GM19395 (cell line): ENCODE data around the gene TBK1.
"Not testable (repeated sequence)": the region's sequence is repeated elsewhere in the genome, so short reads cannot be mapped to it uniquely, and the experiment has no call there.

Source experiments
- ATAC-seq: cut with Tn5 transposase; IDR thresholded peaks from one replicate; pipeline ENCODE4 v1.9.1; 2021; ENCODE audit warnings: mild to moderate bottlenecking, moderate library complexity; ENCODE audit not compliant: unreplicated experiment

The TBK1 gene

DNA sequence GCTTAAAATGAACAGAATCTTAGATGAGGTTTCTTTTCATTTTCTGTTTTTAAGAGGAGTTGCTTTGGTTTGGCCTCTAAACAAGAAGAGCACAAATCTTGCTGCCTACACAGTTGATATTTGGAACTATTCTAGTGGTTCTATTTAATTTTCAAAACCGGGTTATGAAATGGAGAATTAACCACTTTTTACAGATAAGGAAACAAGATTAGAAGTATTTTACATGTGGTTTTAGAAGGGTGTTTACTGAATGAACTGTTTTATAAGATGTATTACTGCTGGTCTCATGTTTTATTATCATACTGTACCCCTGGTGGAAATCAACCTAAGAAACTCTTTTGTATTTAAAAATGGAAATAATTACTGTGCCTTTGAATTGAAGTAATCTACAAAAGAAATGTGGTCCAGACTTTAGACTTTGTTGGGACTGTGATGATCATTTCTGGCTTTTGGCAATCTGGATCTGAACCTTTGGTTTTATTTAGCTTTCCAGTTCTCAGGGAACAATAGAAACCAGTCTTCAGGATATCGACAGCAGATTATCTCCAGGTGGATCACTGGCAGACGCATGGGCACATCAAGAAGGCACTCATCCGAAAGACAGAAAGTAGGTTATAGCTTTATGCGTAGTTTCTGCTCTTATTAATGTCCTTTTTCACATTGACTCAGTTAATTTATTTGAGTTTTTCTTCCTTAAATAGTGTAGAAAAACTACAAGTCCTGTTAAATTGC, 43.2 kb downstream of the TBK1 start:
- no peak for ATAC-seq

DNA sequence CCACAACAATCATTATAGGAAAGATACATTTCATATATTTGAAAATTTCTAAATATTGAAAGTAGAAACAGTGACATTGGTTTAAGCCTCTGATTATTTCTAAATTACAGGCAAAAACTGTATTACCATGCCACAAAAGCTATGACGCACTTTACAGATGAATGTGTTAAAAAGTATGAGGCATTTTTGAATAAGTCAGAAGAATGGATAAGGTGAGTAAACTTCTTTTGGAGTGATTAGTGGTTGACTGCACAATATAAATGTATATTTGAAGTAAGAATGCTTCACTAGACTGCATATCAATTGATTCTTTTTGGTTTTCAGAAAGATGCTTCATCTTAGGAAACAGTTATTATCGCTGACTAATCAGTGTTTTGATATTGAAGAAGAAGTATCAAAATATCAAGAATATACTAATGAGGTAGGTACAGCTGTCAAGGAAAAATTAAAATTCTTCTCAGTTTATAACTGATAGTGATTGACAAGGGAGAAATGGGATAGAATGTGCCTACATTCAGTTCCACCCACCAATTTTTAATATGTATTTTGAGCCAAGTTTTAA, 45.0 kb downstream of the TBK1 start:
- ATAC-seq: no peak

DNA sequence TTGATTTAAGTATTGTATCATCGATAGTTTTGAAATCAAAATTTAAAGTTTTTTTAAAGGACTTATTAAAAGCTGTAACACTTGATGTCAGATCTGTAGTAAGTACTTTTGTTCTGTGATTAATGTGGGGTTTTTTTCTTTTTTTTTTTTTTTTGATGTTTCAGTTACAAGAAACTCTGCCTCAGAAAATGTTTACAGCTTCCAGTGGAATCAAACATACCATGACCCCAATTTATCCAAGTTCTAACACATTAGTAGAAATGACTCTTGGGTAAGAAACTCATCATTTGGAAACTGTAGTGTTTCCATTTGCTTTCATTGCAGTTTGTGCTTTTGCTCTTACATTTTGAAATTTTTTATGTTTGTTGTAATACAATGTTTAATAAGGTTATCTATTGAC, 45.6 kb downstream of the TBK1 start:
- no peak for ATAC-seq

DNA sequence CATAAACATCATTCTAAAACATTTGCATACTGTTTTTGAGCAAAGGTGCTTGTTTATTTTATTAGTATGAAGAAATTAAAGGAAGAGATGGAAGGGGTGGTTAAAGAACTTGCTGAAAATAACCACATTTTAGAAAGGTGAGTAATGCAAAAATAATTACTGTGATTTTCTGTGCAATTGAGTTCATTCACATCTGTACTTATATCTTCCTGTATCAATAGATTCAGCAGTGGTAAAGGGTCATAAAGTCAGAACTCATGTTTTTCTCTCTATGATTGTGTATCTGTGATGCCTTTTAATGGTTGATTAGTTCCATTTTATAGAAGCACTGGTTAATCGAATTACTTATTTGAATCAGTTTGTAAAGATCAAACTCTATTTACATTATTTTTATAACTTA, 46.0 kb downstream of the TBK1 start:
- no peak for ATAC-seq

DNA sequence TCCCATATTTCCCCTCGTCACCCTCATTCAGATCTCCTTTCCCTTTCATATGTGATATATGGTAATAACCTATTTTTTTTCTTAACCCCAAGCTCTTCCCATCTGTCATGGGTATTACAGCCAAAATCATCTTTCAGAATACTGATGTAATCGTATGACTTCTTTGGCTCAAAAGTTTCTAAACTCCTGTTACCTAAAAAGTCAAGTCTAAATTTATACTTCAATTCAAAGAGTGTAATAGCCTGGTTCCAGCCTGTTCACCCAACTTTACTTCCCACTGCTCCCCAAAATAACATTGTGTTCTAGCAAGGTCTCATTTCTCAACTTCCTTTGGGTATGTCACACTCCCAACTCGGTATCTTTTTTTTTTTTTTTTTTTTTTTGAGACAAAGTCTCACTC, 48.5 kb downstream of the TBK1 start:
- ATAC-seq: no peak

DNA sequence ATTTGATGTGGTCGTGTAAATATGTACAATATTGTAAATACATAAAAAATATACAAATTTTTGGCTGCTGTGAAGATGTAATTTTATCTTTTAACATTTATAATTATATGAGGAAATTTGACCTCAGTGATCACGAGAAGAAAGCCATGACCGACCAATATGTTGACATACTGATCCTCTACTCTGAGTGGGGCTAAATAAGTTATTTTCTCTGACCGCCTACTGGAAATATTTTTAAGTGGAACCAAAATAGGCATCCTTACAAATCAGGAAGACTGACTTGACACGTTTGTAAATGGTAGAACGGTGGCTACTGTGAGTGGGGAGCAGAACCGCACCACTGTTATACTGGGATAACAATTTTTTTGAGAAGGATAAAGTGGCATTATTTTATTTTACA, 49.6 kb downstream of the TBK1 start:
- ATAC-seq: no peak

DNA sequence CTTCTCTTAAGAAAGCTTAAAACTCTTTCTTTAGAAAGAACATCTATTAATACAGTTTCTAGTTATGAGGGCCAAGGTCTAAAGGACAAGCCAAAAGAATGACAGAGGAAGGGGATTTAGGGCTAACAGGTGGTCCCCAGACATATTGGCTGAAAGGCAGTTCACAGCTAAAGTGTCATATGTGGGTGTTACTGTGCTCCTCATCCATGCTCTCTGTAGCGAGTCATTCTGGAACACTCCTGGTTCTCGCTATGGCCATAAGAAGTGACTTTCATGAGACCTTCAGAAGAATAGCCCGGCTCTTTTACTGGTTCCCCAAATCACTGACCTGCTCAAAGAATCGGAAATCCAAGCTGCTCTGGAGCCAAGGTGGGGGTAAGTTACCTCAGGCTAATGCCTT, 55.0 kb downstream of the TBK1 start:
- ATAC-seq: no peak

DNA sequence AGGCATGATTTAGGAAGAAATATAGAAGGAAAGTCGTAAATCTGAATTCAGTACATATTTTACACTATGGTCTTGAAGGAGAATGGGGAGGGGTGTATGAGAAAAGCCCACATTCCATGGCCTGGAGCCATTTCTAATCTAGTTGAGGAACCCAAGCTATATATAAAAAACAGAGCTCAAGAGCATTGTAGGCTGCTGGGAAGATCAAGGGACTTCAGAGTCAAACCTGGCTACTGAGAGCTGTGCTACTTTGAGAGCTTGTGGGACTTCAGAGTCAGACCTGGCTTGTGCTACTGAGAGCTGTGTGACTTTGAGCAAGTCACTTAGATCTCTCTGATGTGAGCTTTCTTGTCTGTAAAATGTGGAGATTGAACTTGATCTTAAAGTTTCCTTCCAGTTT, 58.7 kb downstream of the TBK1 start:
- ATAC-seq: no peak

DNA sequence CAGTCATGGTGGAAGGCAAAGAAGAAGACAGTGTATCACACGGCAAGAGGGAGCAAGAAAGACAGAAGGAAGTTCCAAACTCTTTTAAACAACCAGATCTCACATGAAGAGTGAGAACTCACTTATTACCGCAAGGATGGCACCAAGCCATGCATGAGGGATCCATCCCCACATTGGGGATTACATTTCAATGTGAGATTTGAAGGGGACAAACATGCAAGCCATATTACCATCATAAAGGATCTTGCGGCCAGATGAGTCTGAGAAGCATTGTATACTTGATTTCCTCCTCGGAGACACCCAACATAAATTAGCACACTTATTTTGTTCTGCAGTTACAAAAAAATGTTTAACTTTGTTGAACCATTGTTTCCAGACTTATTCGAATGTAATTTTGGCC, 66.5 kb downstream of the TBK1 start:
- ATAC-seq: no peak

DNA sequence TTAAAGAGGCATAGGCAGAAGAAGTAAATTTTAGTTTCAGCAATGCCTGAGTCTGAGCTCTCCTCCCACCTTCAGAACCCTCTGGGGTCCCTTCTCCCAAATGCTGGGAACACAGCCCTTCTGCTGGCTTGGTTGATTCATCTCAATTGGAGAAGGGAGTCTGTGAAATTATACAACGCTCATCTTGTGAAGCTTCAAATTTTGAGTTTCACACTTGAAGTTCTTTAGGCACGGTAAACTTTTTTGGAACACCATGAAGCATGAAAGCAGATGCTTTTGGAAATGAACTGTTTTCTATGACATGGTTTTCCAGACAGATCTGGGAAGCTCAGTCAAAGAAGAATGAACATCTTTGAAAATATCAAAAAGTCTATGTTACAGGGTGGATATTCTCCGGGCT, 69.9 kb downstream of the TBK1 start:
- no peak for ATAC-seq

DNA sequence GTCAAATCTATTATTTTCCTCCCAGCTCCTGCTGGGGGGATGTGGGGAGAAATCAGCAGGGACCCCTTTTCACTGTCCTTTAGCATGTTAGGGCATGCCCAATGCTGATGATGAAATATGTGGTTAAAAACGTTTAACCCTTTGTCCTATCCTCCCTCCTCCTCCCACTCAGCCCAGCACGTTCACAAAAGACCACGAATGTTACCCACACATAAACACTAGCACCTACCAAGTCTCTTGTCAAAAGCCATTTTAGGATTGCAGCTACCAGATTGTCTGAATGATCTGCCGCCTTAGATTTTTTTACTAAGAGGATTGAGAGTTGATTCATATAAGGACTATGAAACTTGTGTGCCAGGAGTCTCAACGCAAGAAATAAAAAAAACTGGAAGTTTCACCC, 70.4 kb downstream of the TBK1 start:
- ATAC-seq: no peak

DNA sequence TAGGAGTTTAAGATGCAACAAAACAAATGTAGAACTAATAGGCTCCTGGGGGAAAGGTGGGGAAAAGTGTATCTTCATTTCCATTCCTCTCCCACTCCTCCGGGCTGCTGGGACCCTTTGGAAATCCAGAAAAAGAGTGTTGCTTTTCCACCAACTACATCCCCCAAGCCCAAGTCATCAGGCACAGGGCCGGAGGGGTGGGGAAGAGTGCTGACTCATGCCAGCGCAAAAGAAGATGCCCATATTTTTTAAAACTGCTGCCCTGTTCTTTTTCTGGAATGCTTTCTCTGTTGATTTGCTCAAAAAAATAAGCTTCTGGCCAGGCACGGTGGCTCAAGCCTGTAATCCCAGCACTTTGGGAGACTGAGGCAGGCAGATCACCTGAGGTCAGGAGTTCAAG, 70.9 kb downstream of the TBK1 start:
- ATAC-seq: no peak

DNA sequence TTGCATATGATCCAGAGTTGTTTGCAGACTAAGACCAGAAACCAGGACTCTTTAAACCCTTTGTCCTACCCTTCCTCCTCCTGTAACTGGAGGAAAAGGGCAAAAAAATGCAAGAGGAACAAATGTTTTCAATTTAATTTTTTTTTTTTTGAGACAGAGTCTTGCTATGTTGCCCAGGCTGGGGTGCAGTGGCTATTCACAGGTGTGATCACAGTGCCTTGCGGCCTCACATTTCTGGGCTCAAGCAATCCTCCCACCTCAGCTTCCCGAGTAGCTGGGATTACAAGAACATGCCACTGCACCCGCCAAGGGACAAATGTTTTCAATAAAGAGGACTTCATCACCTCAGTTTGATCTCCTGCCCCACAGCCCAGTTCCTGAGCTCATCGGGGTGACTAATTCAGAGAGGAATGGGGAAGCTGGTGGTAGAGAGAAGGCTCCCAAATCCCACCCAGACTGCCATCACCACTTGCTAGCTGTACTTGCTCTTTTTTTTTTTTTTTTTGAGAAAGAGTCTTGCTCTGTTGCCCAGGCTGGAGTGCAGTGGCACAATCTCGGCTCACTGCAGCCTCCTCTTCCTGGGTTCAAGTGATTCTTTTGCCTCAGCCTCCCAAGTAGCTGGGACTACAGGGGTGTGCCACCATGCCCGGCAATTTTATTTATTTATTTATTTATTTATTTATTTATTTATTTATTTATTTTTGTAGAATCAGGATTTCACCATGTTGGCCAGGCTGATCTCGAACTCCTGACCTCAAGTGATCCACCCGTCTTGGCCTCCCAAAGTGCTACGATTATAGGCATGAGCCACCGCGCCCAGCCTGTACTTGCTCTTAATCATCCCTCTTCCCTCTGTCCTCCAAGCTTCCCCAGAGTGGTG, 71.9 kb downstream of the TBK1 start:
- not testable (repeated sequence) for ATAC-seq

DNA sequence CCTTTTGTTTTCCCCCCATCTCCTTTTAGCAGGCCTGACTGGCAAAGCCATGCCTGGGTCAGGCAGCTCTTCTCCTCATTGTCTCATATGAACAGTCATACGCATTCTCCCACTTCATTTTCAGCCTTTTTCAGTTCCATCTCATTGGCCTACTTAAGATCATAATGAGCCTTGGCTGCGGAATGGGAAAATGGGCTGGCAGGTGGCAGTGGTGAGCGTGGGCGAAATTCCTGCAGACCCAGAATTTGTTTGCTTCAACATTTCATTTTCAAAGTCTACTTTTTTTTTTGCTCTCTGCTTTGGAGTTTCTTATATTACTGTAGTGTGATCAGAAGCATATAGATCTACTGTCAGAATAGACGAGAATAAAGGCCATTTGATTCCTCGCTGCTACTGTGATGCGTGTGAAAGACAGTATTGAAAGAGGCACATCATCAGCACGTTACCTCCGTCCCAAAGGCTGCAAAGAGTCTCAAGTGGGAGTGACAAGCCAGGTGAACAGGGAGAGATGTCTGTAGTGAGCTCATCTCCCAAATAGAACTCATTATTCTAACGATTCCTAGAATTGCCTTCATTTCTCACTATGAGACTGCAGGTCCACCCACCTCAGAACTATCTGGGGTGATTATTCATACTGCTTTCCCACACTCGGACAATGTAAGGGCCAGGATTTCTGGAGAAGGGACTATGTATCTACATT, 73.7 kb downstream of the TBK1 start:
- ATAC-seq: no peak

DNA sequence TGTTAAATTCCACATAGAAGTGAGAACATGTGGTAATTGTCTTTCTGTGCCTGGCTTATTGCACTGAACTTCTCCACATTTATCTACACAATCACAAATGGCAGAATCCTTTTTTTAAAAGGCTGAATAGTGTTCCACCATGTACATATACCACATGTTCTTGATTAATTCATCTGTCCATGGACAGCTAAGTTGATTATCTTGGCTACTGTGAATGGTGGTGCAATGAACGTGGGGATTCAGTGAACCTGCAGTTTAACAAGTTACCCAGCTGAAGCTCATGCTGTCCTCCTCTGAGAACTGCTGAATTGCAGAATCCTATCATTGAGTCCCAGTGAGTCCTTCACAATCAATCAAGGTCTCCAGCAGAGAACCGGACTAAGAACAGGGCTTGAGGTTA, 74.9 kb downstream of the TBK1 start:
- no peak for ATAC-seq

DNA sequence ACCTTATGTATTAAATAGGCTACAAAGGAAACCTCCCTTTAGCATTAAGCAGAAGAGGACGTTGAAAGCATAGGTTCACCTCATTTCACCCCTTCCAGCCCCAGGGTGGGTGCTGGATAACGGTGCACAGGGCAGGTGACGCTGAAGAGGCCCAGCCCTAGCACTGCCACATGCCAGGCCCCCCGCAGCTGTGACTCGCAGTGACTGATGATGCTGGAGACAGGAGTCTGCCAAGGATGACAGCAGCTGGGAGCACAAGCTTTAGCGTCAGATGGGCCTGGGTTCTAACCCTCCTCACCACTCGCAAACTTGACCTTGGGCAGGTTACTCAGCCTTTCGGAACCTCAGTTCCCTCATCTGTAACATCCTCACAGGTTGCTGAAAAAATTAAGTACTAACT, 76.7 kb downstream of the TBK1 start:
- no peak for ATAC-seq

DNA sequence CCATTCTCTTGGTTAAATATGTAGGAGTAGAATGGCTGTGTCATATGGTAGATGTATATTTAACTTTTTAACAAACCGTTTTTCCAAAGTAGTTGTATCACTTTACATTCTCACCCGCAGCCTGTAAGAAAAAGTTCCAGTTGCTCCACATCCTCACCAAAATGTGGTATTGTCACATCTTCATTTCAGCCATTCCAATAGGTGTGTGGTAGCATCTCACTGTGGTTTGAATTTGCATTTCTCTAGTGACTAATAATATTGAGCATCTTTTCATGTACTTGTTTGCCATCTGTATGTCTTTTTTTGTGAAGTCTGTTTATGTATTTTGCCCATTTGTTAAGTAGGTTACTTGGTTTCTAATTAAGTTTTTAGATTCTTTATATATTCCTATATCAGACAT, 78.6 kb downstream of the TBK1 start:
- no peak for ATAC-seq

DNA sequence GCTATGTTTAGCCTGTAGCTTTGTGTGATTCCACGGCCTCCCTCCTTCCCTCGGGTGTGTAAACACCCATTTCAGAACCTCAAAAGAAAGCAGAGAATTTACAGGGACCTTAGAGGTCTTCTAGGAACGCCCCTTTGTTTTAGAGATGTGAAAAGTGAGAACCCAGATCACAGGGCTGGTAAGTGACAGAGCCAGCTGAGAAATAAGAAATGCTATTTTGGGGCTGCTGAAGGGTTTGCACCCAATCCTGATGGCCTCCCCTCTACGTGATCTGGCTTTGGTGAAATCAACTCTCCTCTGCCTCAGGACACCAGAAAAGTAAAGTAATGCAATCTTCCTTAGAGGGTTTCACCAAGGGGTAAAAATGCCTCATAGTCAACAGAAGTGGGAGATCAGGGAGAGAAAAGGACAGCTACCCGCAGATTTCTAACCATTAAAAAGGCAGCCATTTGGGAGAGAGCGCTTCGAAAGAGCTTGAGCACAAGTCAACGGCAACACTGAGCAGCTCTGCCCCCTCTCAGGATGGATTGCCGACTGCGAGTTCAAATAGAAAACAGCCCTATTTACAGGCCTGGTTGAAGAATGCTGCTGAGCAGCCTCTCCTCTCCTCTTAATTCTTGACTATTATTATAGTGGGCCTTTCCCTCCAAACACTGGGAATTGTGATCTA, 79.9 kb downstream of the TBK1 start:
- ATAC-seq: no peak

DNA sequence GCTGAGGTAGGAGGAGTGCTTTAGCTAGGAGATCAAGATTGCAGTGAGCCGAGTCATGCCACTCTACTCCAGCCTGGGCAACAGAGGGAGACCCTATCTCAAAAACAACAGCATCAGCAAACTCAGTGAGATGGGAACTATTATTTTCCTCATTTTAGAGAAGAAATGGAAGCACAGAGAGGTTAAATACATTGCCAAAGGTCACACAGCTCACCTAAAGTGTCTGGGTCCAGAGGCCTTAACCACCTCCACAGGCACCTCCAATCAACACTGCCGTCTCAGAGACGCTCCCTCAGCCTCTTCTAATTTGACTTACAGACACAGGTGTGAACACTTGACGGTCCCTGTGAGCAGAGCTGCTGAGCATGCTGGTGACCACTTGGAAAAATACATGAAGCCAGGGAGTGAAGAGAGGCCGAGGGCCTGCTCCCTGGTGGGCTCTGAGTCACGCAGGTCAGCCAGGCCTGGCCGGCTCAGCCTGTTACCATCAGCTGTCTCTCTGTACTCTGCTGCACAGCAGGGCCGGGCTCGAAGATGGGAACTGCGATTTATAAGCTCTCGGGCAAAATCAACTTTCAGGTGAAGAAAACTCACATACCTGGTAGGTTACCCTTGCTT, 80.9 kb downstream of the TBK1 start:
- ATAC-seq: no peak

DNA sequence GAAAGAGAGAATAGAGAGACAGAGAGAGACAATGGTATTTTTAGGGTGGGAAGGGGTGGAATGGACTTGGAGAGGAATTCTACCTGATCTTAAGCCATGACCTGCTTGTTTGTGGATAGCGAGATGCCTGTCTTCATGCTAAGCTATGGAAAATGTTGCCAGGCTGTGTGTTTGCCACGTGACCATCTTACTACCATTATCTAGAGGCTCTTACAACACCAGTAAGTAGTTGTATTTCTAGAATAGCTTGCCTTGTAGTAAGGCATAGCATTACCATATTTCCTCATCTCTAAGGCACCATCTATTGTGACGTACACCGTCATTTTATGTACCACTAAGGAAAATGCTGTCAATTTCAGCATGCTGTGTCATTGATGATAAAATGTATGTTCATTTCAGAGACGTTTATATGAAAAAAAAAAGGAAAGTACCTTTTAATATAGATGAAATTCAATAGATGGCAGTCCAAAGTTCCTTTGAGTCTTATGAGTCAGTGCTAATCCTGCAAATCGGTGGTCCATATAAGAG, 82.8 kb downstream of the TBK1 start:
- no peak for ATAC-seq
